ENCODE data around the gene SLC22A13. TPM values are rescaled to one million over a fixed set of nuclear protein-coding genes. Genes with fewer than 3 reads are reported as not detected.
"Not testable (repeated sequence)": the region's sequence is repeated elsewhere in the genome, so short reads cannot be mapped to it uniquely, and the experiment has no call there.

Gene SLC22A13
- total RNA-seq, 4 donors from 2014 or later = 0.48 to 2.5 (median 0.94) TPM

GRCh38 chr3:38278841-38279240 is 13.2 kb downstream of the SLC22A13 start:
- TF ChIP-seq CTCF (IDR thresholded peaks at IDR 0.05) = no peak
- ATAC-seq (ENCODE audit: low FRiP score) (no peak), DNase-seq (ENCODE audit: low spot score) (no peak)

GRCh38 chr3:38281895-38282686 is 16.5 kb downstream of the SLC22A13 start, which contains the start of gene SLC22A14:
Gene SLC22A14, plus strand, starts transcription at chr3:38282294. Its CDS starts 23,733 bp downstream, at chr3:38306027.
- no peak for ATAC-seq (ENCODE audit: low FRiP score)
- DNase-seq (ENCODE audit: low spot score) = no peak
- no peak for TF ChIP-seq CTCF (IDR thresholded peaks at IDR 0.05)

- ATAC-seq (ENCODE audit: low FRiP score) (peak; percentile 28), DNase-seq (ENCODE audit: low spot score) (no peak)
Observed at GRCh38 chr3:38283810-38284755, 18.5 kb downstream of the SLC22A13 start.

GRCh38 chr3:38284756-38285150 is 19.1 kb downstream of the SLC22A13 start:
- no peak for ATAC-seq (ENCODE audit: low FRiP score)
- TF ChIP-seq CTCF (IDR thresholded peaks at IDR 0.05) = no peak

More at GRCh38 chr3:38283810-38284755, 18.5 kb downstream of the SLC22A13 start:
- TF ChIP-seq CTCF (IDR thresholded peaks at IDR 0.05) = no peak

GRCh38 chr3:38289286-38290217 is 23.9 kb downstream of the SLC22A13 start:
- not testable (repeated sequence) for DNase-seq (ENCODE audit: low spot score); ATAC-seq (ENCODE audit: low FRiP score)

More at GRCh38 chr3:38284756-38285150, 19.1 kb downstream of the SLC22A13 start:
- no peak for DNase-seq (ENCODE audit: low spot score)

- not testable (repeated sequence) for DNase-seq (ENCODE audit: low spot score); ATAC-seq (ENCODE audit: low FRiP score)
Observed at GRCh38 chr3:38297053-38297452, 31.4 kb downstream of the SLC22A13 start.

- no peak for DNase-seq (ENCODE audit: low spot score)
- no peak for TF ChIP-seq CTCF (IDR thresholded peaks at IDR 0.05)
- no peak for ATAC-seq (ENCODE audit: low FRiP score)
Observed at GRCh38 chr3:38297537-38297936, 31.9 kb downstream of the SLC22A13 start.

Measured in omental fat pad (tissue), 4 donors.